SU-DHL-6 (cell line): ENCODE measurements around the gene CEACAM16.
"Not testable (repeated sequence)": the region's sequence is repeated elsewhere in the genome, so short reads cannot be mapped to it uniquely, and the experiment has no call there.

Experiments used
- H2AFZ ChIP-seq: fragments of 200-600 bp; sonication (generic); 2 replicates; pipeline ENCODE4 v1.6.1; 2014; ENCODE audit warnings: low read depth, mild to moderate bottlenecking, moderate library complexity, mixed read lengths, antibody characterized with exemption, low read length; ENCODE audit not compliant: severe bottlenecking
- H3F3A ChIP-seq: fragments of 200-600 bp; shearing (Covaris generic); 2 replicates; pipeline ENCODE4 v1.6.0; 2016; ENCODE audit warnings: antibody characterized with exemption, mild to moderate bottlenecking; ENCODE audit not compliant: insufficient read depth
- H3K27ac ChIP-seq: fragments of 200-600 bp; sonication (generic); 2 replicates; pipeline ENCODE4 v1.5.1; 2016; ENCODE audit warnings: low read depth, mild to moderate bottlenecking, low read length, moderate library complexity, mixed read lengths
- H3K27me3 ChIP-seq: fragments of 200-600 bp; sonication (generic), shearing (Covaris generic); 2 replicates; pipeline ENCODE4 v1.6.0; 2014; ENCODE audit warnings: mild to moderate bottlenecking, low read length
- H3K36me3 ChIP-seq: fragments of 200-600 bp; sonication (generic); 2 replicates; pipeline ENCODE4 v1.6.1; 2014; ENCODE audit warnings: mild to moderate bottlenecking, low read length, mixed read lengths
- H3K4me2 ChIP-seq: fragments of 300-600, 200-600 bp; shearing (Covaris generic), sonication (generic); 2 replicates; pipeline ENCODE4 v1.6.0; 2014; ENCODE audit warnings: low read length, low read depth, mild to moderate bottlenecking; ENCODE audit not compliant: poor library complexity, severe bottlenecking
- H3K4me3 ChIP-seq: fragments of 200-600 bp; sonication (generic); 2 replicates; pipeline ENCODE4 v1.5.1; 2014; ENCODE audit warnings: antibody characterized with exemption, low read length, mild to moderate bottlenecking, mixed read lengths; ENCODE audit not compliant: insufficient read depth, poor library complexity, severe bottlenecking
- H3K79me2 ChIP-seq: fragments of 200-600 bp; sonication (generic); 2 replicates; pipeline ENCODE4 v1.6.1; 2014; ENCODE audit warnings: mild to moderate bottlenecking, low read length, moderate library complexity; ENCODE audit not compliant: insufficient read depth
- H3K9ac ChIP-seq: fragments of 200-600 bp; sonication (generic); 2 replicates; pipeline ENCODE4 v1.7.0; 2014; ENCODE audit warnings: mild to moderate bottlenecking, low read length
- H3K9me2 ChIP-seq: fragments of 200-600 bp; sonication (generic); replicated peaks from 2 replicates; pipeline ENCODE4 v1.6.1; 2014; ENCODE audit warnings: low read length; ENCODE audit not compliant: insufficient read depth
- H3K9me3 ChIP-seq: fragments of 200-600 bp; sonication (generic); 2 replicates; pipeline ENCODE4 v1.6.1; 2014; ENCODE audit warnings: low read length, mixed read lengths; ENCODE audit not compliant: insufficient read depth
- H4K20me1 ChIP-seq: fragments of 200-600 bp; sonication (generic); 2 replicates; pipeline ENCODE4 v1.6.1; 2014; ENCODE audit warnings: low read depth, mild to moderate bottlenecking, antibody characterized with exemption, low read length, moderate library complexity, mixed read lengths
- CTCF ChIP-seq: fragments of 200-600 bp; sonication (generic); IDR thresholded peaks from one replicate; pipeline ENCODE4 v1.5.1; 2017; ENCODE audit warnings: antibody characterized with exemption, mild to moderate bottlenecking, low read length, moderate library complexity; ENCODE audit not compliant: insufficient read depth, poor library complexity, severe bottlenecking
- EZH2phosphoT487 ChIP-seq: fragments of 200-600 bp; sonication (generic), shearing (Covaris generic); conservative IDR thresholded peaks from 2 replicates; pipeline ENCODE4 v1.6.1; 2018; ENCODE audit warnings: mild to moderate bottlenecking, antibody characterized with exemption, low read length, moderate library complexity, mixed read lengths

CEACAM16 gene

GRCh38 chr19:44706506-44707236, 7.7 kb downstream of the CEACAM16 start:
- no peak overlapping the region for H3K27ac ChIP-seq

GRCh38 chr19:44707794-44708193, 8.8 kb downstream of the CEACAM16 start:
- Histone ChIP-seq H3K9me2 (no peaks in the 10 kb centered on the region), H3K27me3 (no peaks in the 10 kb centered on the region), H3F3A (no peaks in the 10 kb centered on the region), H3K4me3 (no peak overlapping the region), H3K27ac (no peak overlapping the region), H3K36me3 (no peaks in the 10 kb centered on the region), H3K9ac (no peak overlapping the region), H3K4me2 (no peak overlapping the region), H3K79me2 (no peaks in the 10 kb centered on the region), H3K9me3 (no peaks in the 10 kb centered on the region), H4K20me1 (no peaks in the 10 kb centered on the region), H2AFZ (no peak overlapping the region)
- TF ChIP-seq CTCF (no peak), EZH2phosphoT487 (no peak)

More at GRCh38 chr19:44706506-44707236, 7.7 kb downstream of the CEACAM16 start:
- Histone ChIP-seq H2AFZ (no peak overlapping the region), H3K9me2 (no peaks in the 10 kb centered on the region), H3K27me3 (no peaks in the 10 kb centered on the region), H3K4me2 (no peak overlapping the region), H4K20me1 (no peaks in the 10 kb centered on the region), H3F3A (no peaks in the 10 kb centered on the region), H3K9me3 (no peaks in the 10 kb centered on the region), H3K9ac (no peak overlapping the region), H3K36me3 (no peaks in the 10 kb centered on the region), H3K79me2 (no peaks in the 10 kb centered on the region), H3K4me3 (no peak overlapping the region)
- TF ChIP-seq EZH2phosphoT487 (no peak), CTCF (no peak)

- Histone ChIP-seq H3K27me3 (no peaks in the 10 kb centered on the region), H3K79me2 (no peaks in the 10 kb centered on the region), H2AFZ (no peak overlapping the region), H3K27ac (no peak overlapping the region), H3K36me3 (no peaks in the 10 kb centered on the region), H3K4me3 (no peak overlapping the region), H3K9me3 (no peaks in the 10 kb centered on the region), H4K20me1 (no peaks in the 10 kb centered on the region), H3F3A (no peaks in the 10 kb centered on the region), H3K9ac (no peak overlapping the region), H3K9me2 (no peaks in the 10 kb centered on the region), H3K4me2 (no peak overlapping the region)
- TF ChIP-seq CTCF (no peak), EZH2phosphoT487 (no peak)
Observed at GRCh38 chr19:44708940-44709339, 10.0 kb downstream of the CEACAM16 start.

- not testable (repeated sequence) for H3K27ac ChIP-seq, H3K36me3 ChIP-seq, H4K20me1 ChIP-seq, H2AFZ ChIP-seq, H3K9me3 ChIP-seq, H3K4me2 ChIP-seq, H3F3A ChIP-seq, H3K4me3 ChIP-seq, H3K79me2 ChIP-seq, H3K9ac ChIP-seq, H3K9me2 ChIP-seq, H3K27me3 ChIP-seq
Observed at GRCh38 chr19:44709434-44710266, 10.7 kb downstream of the CEACAM16 start.
